ENCODE measurements around the gene ATP8A2. TPM values are rescaled to one million over a fixed set of nuclear protein-coding genes. Genes with fewer than 3 reads are reported as not detected.

Gene ATP8A2
- total RNA-seq, 4 donors from 2014 or later: not detected

DNA sequence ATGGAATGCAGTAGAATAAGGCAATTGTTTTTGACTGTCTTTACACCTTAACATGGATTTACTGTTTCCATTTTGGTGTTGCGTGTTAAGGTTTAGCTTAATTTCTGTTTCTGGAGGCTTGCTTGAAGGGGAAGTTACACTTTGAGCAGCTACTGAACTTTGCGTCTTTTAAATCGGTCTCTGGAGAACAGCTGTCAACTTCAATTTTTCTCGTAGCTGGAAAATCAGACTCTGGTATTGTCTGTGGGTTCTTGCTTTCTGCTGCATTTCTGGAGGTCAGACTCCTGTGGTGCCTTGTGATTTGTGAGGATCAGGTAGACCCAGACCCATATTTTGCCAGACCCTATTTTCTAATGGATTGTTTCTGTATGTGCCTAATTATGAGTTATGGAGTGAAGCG, 146.7 kb downstream of the ATP8A2 start:
- Histone ChIP-seq H3K9me3 (no peaks in the 10 kb centered on the region), H3K4me1 (no peaks in the 10 kb centered on the region), H3K27me3 (no peaks in the 10 kb centered on the region), H3K27ac (no peak overlapping the region), H3K4me3 (no peak overlapping the region), H3K36me3 (no peaks in the 10 kb centered on the region)
- in situ Hi-C loops (cut with MboI; ENCODE audit: low sequenced_read_pairs in 4 of 4): no loop called here
- intact Hi-C loops (cut with DNase I; ENCODE audit: low total_unique reads): no loop called here
- no peak for TF ChIP-seq POLR2A (IDR thresholded peaks at IDR 0.05)
- TF ChIP-seq, protein P1, sequence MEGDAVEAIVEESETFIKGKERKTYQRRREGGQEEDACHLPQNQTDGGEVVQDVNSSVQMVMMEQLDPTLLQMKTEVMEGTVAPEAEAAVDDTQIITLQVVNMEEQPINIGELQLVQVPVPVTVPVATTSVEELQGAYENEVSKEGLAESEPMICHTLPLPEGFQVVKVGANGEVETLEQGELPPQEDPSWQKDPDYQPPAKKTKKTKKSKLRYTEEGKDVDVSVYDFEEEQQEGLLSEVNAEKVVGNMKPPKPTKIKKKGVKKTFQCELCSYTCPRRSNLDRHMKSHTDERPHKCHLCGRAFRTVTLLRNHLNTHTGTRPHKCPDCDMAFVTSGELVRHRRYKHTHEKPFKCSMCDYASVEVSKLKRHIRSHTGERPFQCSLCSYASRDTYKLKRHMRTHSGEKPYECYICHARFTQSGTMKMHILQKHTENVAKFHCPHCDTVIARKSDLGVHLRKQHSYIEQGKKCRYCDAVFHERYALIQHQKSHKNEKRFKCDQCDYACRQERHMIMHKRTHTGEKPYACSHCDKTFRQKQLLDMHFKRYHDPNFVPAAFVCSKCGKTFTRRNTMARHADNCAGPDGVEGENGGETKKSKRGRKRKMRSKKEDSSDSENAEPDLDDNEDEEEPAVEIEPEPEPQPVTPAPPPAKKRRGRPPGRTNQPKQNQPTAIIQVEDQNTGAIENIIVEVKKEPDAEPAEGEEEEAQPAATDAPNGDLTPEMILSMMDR (IDR thresholded peaks at IDR 0.05 in 4 of 5, conservative IDR thresholded peaks at IDR 0.05 in 1 of 5): no peak
- DNase-seq (no peak), ATAC-seq (no peak)

DNA sequence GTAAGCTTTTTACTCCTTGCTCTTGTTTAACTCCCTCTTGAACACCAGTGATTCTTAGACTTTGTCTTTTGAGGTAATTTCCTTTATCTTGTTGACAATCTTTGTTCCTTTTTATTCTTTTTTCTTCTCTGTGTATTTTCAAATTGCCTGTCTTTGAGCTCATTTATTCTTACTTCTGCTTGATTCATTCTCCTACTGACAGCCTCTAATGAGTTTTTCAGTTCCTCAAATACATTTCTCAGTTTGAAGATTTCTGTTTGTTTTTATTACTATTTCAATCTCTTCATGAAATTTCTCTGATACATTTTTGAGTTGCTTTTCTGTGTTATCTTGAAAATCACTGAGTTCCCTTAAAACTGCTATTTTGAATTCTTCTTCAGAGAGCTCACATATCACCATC, 154.1 kb downstream of the ATP8A2 start:
- in situ Hi-C loops (cut with MboI; ENCODE audit: low sequenced_read_pairs in 4 of 4) (no loop called here), intact Hi-C loops (cut with DNase I; ENCODE audit: low total_unique reads) (no loop called here)
- ATAC-seq (no peak), DNase-seq (no peak)
- no peak overlapping the region for H3K27ac ChIP-seq
- H3K4me3 ChIP-seq: no peak overlapping the region
- H3K4me1 ChIP-seq: no peaks in the 10 kb centered on the region
- no peak for TF ChIP-seq POLR2A (IDR thresholded peaks at IDR 0.05)
- TF ChIP-seq, protein P1 (IDR thresholded peaks at IDR 0.05 in 4 of 5, conservative IDR thresholded peaks at IDR 0.05 in 1 of 5): no peak
- no peaks in the 10 kb centered on the region for H3K9me3 ChIP-seq
- no peaks in the 10 kb centered on the region for H3K27me3 ChIP-seq
- H3K36me3 ChIP-seq: no peaks in the 10 kb centered on the region

DNA sequence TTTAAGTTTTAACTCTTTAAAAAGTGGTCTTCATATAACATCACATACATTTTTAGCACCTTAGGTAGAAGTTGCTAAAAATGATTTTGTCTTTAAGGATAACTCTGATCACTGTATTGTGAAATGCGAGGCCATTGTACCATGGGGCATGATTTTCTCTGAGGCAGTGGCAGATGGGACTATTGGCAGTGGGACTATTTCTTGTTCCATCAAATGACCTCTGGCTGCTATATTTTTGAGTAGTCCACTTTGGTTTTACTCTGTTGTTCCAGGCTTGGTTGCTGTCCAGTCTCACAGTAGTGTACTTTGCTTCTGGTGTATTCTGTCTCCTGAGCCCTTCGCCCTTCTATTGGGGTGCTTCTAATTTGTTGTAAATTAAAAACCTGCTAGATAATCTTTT, 156.5 kb downstream of the ATP8A2 start:
- Histone ChIP-seq H3K27me3 (no peaks in the 10 kb centered on the region), H3K9me3 (no peaks in the 10 kb centered on the region), H3K36me3 (no peaks in the 10 kb centered on the region), H3K4me1 (no peaks in the 10 kb centered on the region), H3K4me3 (no peak overlapping the region), H3K27ac (no peak overlapping the region)
- TF ChIP-seq, protein P1 (IDR thresholded peaks at IDR 0.05 in 4 of 5, conservative IDR thresholded peaks at IDR 0.05 in 1 of 5): no peak
- TF ChIP-seq POLR2A (IDR thresholded peaks at IDR 0.05): no peak
- in situ Hi-C loops (cut with MboI; ENCODE audit: low sequenced_read_pairs in 4 of 4): no loop called here
- intact Hi-C loops (cut with DNase I; ENCODE audit: low total_unique reads): no loop called here
- ATAC-seq: no peak
- DNase-seq: no peak

DNA sequence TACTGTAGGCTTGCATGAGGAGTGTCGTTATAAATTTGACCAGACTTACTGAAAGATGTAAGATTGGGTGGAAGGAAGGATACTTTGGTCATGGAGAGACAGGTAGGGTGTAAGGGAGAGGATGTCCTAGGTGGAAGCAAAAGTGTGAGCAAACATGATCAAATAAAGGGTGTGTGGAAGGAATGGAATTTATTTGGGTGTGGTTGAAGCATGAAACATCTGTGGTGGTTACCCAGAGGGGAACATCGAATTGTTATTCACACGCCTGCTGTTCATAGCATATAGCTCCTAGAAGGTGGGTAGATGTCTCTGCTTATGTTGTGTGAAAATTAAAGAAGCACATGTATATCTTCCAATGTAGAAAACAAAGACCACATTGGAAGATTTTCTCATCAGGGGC, 157.7 kb downstream of the ATP8A2 start:
- intact Hi-C loops (cut with DNase I; ENCODE audit: low total_unique reads) (no loop called here), in situ Hi-C loops (cut with MboI; ENCODE audit: low sequenced_read_pairs in 4 of 4) (no loop called here)
- no peak overlapping the region for H3K4me3 ChIP-seq
- no peaks in the 10 kb centered on the region for H3K9me3 ChIP-seq
- DNase-seq (no peak), ATAC-seq (no peak)
- H3K27ac ChIP-seq: no peak overlapping the region
- H3K4me1 ChIP-seq: no peaks in the 10 kb centered on the region
- TF ChIP-seq, protein P1 (IDR thresholded peaks at IDR 0.05 in 4 of 5, conservative IDR thresholded peaks at IDR 0.05 in 1 of 5): no peak
- no peak for TF ChIP-seq POLR2A (IDR thresholded peaks at IDR 0.05)
- no peaks in the 10 kb centered on the region for H3K36me3 ChIP-seq
- no peaks in the 10 kb centered on the region for H3K27me3 ChIP-seq

DNA sequence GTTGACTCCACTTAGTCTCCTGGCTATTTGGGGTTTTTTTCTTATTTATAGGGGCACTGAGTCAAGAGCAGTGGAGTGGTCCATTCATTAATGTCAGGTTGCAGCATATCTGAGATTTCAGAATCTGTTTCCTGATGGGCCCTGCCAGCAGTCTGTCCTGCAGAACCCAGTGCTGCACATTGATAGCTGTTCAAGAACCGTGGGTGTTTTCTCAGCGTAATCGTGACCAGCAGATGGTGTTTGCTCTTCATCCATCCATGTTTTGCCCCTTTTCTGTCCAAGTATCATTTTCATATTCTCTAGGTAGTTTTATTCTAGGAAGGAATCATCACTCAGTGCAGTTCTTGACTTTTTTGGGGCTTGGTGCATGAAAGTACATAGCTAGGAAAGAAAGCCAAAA, 166.5 kb downstream of the ATP8A2 start:
- ATAC-seq (no peak), DNase-seq (no peak)
- no peaks in the 10 kb centered on the region for H3K9me3 ChIP-seq
- in situ Hi-C loops (cut with MboI; ENCODE audit: low sequenced_read_pairs in 4 of 4) (no loop called here), intact Hi-C loops (cut with DNase I; ENCODE audit: low total_unique reads) (no loop called here)
- TF ChIP-seq, protein P1 (IDR thresholded peaks at IDR 0.05 in 4 of 5, conservative IDR thresholded peaks at IDR 0.05 in 1 of 5): no peak
- no peak for TF ChIP-seq POLR2A (IDR thresholded peaks at IDR 0.05)
- H3K27me3 ChIP-seq: no peaks in the 10 kb centered on the region
- H3K36me3 ChIP-seq: no peaks in the 10 kb centered on the region
- no peaks in the 10 kb centered on the region for H3K4me1 ChIP-seq
- no peak overlapping the region for H3K27ac ChIP-seq
- no peak overlapping the region for H3K4me3 ChIP-seq
